Immature natural killer cell (primary cell): ENCODE measurements around the gene PCK2. TPM values are rescaled to one million over a fixed set of nuclear protein-coding genes. Genes with fewer than 3 reads are reported as not detected.
"Not testable (repeated sequence)": the region's sequence is repeated elsewhere in the genome, so short reads cannot be mapped to it uniquely, and the experiment has no call there.

Experiments
- DNase-seq, 3 donors: peaks; one replicate each; pipeline ENCODE4 v3.0.0; 2022; ENCODE audit warnings: mixed read lengths in 1 of 3
- H3K27ac Mint-ChIP-seq, 6 donors: one replicate each; pipeline ENCODE4 v1.8.0; 2020; ENCODE audit warnings: mixed read lengths in 6 of 6, mild to moderate bottlenecking in 5 of 6, inconsistent platforms in 4 of 6, moderate library complexity in 3 of 6
- H3K27me3 Mint-ChIP-seq, 3 donors: one replicate each; pipeline ENCODE4 v1.8.0; 2020 to 2021; ENCODE audit warnings: low read depth in 3 of 3, mild to moderate bottlenecking in 3 of 3, mixed read lengths in 3 of 3, moderate library complexity in 3 of 3, inconsistent platforms in 1 of 3
- H3K36me3 Mint-ChIP-seq, 3 donors: one replicate each; pipeline ENCODE4 v1.8.0; 2020; ENCODE audit warnings: mixed read lengths in 3 of 3, inconsistent platforms in 2 of 3, mild to moderate bottlenecking in 2 of 3
- H3K4me1 Mint-ChIP-seq, 2 donors: one replicate each; pipeline ENCODE4 v1.8.0; 2020; ENCODE audit warnings: inconsistent platforms in 2 of 2, mild to moderate bottlenecking in 2 of 2, mixed read lengths in 2 of 2, moderate library complexity in 1 of 2
- H3K4me3 Mint-ChIP-seq, 5 donors: one replicate each; pipeline ENCODE4 v1.8.0; 2020; ENCODE audit warnings: mild to moderate bottlenecking in 5 of 5, mixed read lengths in 5 of 5, inconsistent platforms in 3 of 5, moderate library complexity in 3 of 5
- H3K9me3 Mint-ChIP-seq, 6 donors: one replicate each; pipeline ENCODE4 v1.8.0; 2020; ENCODE audit warnings: mild to moderate bottlenecking in 6 of 6, mixed read lengths in 6 of 6, inconsistent platforms in 4 of 6, moderate library complexity in 3 of 6
- polyA plus RNA-seq, 3 donors: library from polyadenylated mRNA; unstranded; fragments of 300-500 nt; fragmentation: Illumina TruSeq; gene quantifications; one replicate each; pipeline ENCODE4 v1.2.3, GENCODE V29; 2021

Gene PCK2
- polyA plus RNA-seq: 10 to 100 TPM in 2 of 3 donors, 1 to 10 TPM in 1; 8.2 to 13.3 (median 12.0) TPM

GRCh38 chr14:24093901-24094840 lies at the start of gene PCK2:
TSS of gene PCK2 (plus strand) at chr14:24094311. CDS start at chr14:24094406, 95 bp downstream.
- Mint-ChIP-seq H3K36me3 (no peaks in the 10 kb centered on the region), H3K9me3 (no peaks in the 10 kb centered on the region), H3K4me3 (peak within 1 kb of the TSS; percentile 95 to 98 (median 97)), H3K27me3 (peaks cover 2 to 7% (median 3%) of the 10 kb centered on the region in 3 donors), H3K27ac (peak within 1 kb of the TSS; percentile 85 to 98 (median 94)), H3K4me1 (peaks cover 15 to 24% of the 10 kb centered on the region in 2 donors)
- DNase-seq: peak; percentile 61 to 67 (median 67)

DNA sequence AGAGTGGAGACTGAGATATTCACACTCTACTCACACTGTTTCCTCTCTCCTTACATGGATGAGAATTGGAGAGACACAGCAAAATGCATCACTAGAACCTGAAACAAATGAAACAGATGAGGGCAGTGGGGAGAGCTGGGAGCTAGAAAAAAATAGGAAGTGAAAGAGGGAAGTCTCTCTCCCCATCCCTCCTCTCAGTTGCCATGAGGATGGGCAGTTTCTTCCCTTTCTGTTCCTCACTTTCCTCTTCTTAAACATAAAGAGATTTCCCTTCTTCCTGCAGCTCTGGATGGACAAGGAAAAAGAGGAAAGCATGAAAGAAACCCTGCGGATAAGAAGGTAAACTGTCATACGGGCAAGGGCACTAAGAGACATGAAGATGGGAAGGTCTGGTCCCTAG lies 45.1 kb upstream of the PCK2 start:
- H3K9me3 Mint-ChIP-seq, DNase-seq, H3K27ac Mint-ChIP-seq, H3K36me3 Mint-ChIP-seq: not testable (repeated sequence)
- Mint-ChIP-seq H3K27me3 (peaks cover 0 to 13% (median 8%) of the 10 kb centered on the region in 3 donors), H3K4me3 (peak overlapping the region in 2 of 5 donors; percentile 28 to 51), H3K4me1 (peaks cover 21 to 23% of the 10 kb centered on the region in 2 donors)

- H3K36me3 Mint-ChIP-seq, DNase-seq, H3K27me3 Mint-ChIP-seq, H3K9me3 Mint-ChIP-seq: not testable (repeated sequence)
- peaks cover 23 to 24% of the 10 kb centered on the region in 2 donors for H3K4me1 Mint-ChIP-seq
- peak overlapping the region in 1 of 6 donors; percentile 74 for H3K27ac Mint-ChIP-seq
- peak overlapping the region; percentile 79 to 91 (median 90) for H3K4me3 Mint-ChIP-seq
Observed at GRCh38 chr14:24050753-24051152, 43.4 kb upstream of the PCK2 start.

- peaks cover 23 to 24% of the 10 kb centered on the region in 2 donors for H3K4me1 Mint-ChIP-seq
- no peak for DNase-seq
- H3K9me3 Mint-ChIP-seq: no peaks in the 10 kb centered on the region
- no peaks in the 10 kb centered on the region for H3K36me3 Mint-ChIP-seq
- peak overlapping the region; percentile 79 to 91 (median 90) for H3K4me3 Mint-ChIP-seq
- peak overlapping the region in 4 of 6 donors; percentile 18 to 74 (median 68) for H3K27ac Mint-ChIP-seq
- peaks cover 1 to 9% (median 7%) of the 10 kb centered on the region in 3 donors for H3K27me3 Mint-ChIP-seq
Observed at GRCh38 chr14:24051176-24051788, 42.8 kb upstream of the PCK2 start.

DNA sequence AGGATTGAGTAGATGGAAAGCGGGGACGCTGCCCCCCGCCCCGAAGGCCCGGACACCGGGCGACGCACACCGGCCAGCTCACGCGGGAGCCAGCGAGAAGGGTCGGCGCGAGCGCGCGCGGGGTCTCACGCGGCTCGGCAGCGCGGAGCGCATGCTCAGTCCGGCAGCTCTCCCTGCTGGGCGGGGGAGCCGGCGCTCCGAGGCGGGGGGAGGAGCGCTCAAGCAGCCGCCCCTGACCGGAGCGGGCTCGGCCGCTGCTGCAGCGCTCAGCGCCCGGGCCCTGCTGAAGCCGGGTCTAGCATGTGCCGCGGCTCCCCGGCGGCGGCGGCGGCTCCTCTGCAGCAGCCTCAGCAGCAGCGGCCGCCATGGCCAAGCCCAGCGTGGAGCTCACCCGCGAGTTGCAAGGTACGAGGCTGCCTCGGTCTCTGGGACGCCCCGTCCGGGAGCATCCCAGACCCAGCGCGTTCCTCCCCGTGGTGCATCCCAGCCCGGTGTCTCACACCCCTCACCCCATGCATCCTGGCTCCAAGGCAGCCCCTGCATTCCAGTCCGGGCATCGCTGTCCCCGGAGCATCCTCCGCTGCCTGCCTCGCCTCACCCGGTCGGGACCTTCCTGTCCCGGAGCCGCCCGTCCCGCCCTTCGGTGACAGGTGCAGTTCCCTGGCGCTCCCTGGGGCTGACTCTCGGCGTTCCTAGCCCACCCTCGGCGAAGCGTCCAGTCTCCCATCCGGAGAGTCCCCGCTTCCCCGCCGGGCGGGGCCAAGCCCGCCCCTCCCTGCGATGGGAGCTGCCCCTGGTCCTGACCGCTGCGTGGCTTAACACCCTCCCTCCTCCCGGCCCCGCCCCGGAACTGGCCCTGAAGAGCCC lies 42.1 kb upstream of the PCK2 start, which contains the start of gene CARMIL3:
Gene CARMIL3 (plus strand): TSS at position 221 of the 867 bp plus-strand sequence. CDS start 145 bp downstream, at position 366.
- Mint-ChIP-seq H3K27me3 (peaks cover 1 to 9% (median 7%) of the 10 kb centered on the region in 3 donors), H3K4me1 (peaks cover 24 to 25% of the 10 kb centered on the region in 2 donors), H3K4me3 (peak within 1 kb of the TSS; percentile 83 to 91 (median 90)), H3K36me3 (no peaks in the 10 kb centered on the region), H3K27ac (peak within 1 kb of the TSS; percentile 18 to 89 (median 78)), H3K9me3 (no peaks in the 10 kb centered on the region)
- peak; percentile 68 to 75 (median 74) for DNase-seq

- H3K4me3 Mint-ChIP-seq: peak overlapping the region; percentile 76 to 89 (median 85)
- H3K27ac Mint-ChIP-seq: peak overlapping the region in 5 of 6 donors; percentile 55 to 89 (median 81)
- DNase-seq: peak; percentile 58 to 63 (median 59)
- no peaks in the 10 kb centered on the region for H3K9me3 Mint-ChIP-seq
- H3K27me3 Mint-ChIP-seq: peaks cover 1 to 9% (median 7%) of the 10 kb centered on the region in 3 donors
- peaks cover 24 to 25% of the 10 kb centered on the region in 2 donors for H3K4me1 Mint-ChIP-seq
- H3K36me3 Mint-ChIP-seq: no peaks in the 10 kb centered on the region
Observed at GRCh38 chr14:24052656-24053547, 41.2 kb upstream of the PCK2 start.

DNA sequence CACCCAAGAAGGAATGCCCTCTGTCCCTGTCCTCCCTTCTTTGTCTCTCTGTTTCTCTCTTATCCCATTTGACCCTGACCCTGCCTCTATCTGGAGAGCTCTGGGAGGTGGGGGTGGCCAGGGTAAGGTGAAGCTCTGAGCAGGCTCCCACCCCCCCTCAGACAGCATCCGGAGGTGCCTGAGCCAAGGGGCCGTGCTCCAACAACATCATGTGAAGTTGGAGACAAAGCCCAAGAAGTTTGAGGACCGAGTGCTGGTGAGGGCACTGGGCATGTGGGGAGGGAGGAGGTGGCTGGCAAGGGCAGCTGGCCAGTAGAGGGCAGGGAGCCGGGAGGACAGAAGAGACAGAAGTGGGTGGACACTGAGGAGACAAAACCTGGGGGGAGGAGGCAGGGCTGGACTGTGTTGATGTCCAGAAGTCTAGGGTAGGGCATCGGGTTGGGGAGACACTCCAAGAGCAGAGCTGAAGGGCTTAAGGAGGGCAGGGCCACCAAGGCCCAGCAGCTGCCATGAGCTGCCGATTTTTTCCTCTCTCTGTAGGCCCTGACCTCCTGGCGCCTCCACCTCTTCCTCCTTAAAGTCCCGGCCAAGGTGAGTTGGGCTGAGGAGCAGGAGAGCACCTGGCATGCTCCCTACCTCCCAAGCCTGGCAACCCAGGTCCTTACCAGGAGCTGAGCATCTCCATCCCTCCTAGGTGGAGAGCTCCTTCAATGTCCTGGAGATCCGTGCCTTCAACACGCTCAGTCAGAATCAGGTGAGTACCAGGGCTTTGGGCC lies 40.4 kb upstream of the PCK2 start:
- no peak for DNase-seq
- Mint-ChIP-seq H3K4me1 (peaks cover 25 to 31% of the 10 kb centered on the region in 2 donors), H3K9me3 (no peaks in the 10 kb centered on the region), H3K36me3 (peaks cover 0 to 4% (median 0%) of the 10 kb centered on the region in 3 donors), H3K4me3 (peak overlapping the region; percentile 76 to 89 (median 85)), H3K27me3 (peaks cover 1 to 8% (median 5%) of the 10 kb centered on the region in 3 donors), H3K27ac (peak overlapping the region in 4 of 6 donors; percentile 76 to 89 (median 81))

DNA sequence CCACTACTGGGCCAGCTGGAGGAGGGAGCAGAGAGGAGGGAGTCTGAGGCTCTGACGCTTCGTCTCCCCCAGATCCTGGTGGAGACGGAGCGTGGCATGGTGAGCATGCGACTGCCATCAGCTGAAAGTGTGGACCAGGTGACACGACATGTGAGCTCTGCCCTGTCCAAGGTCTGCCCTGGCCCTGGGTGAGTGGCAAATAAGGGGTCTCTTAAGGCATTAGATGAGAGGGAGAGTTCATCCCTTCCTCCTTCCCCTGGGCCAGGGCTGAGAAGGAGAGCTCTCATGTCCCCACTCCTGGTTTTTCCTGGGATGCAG lies 39.8 kb upstream of the PCK2 start:
- H3K27ac Mint-ChIP-seq: peak overlapping the region in 1 of 6 donors; percentile 76
- H3K36me3 Mint-ChIP-seq: peaks cover 0 to 4% (median 0%) of the 10 kb centered on the region in 3 donors
- no peaks in the 10 kb centered on the region for H3K9me3 Mint-ChIP-seq
- H3K4me3 Mint-ChIP-seq: peak overlapping the region in 1 of 5 donors; percentile 83
- peaks cover 25 to 31% of the 10 kb centered on the region in 2 donors for H3K4me1 Mint-ChIP-seq
- no peak for DNase-seq
- H3K27me3 Mint-ChIP-seq: peaks cover 1 to 8% (median 5%) of the 10 kb centered on the region in 3 donors

DNA sequence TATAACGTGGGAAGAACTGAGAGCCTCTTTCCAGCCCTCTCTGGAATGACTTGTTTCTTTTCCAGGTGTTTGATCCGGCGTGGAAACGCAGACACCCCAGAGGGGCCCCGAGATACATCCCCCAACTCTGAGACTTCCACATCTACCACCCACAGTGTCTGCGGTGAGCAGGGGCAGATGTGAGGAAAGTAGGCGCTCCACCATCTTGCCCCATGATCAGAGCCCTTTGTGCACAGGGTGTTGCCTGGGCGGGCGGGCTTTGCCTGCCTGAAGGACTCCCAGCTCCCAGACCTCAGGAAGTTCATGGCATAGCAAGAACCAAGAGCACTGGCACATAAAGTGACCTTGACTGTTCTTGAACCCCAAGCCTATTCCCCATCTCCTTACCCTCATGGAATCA lies 39.5 kb upstream of the PCK2 start:
- peaks cover 25 to 31% of the 10 kb centered on the region in 2 donors for H3K4me1 Mint-ChIP-seq
- no peak for DNase-seq
- no peaks in the 10 kb centered on the region for H3K9me3 Mint-ChIP-seq
- peaks cover 1 to 8% (median 5%) of the 10 kb centered on the region in 3 donors for H3K27me3 Mint-ChIP-seq
- peak overlapping the region in 3 of 5 donors; percentile 21 to 54 (median 30) for H3K4me3 Mint-ChIP-seq
- peaks cover 0 to 4% (median 0%) of the 10 kb centered on the region in 3 donors for H3K36me3 Mint-ChIP-seq
- H3K27ac Mint-ChIP-seq: peak overlapping the region in 3 of 6 donors; percentile 14 to 76 (median 67)

DNA sequence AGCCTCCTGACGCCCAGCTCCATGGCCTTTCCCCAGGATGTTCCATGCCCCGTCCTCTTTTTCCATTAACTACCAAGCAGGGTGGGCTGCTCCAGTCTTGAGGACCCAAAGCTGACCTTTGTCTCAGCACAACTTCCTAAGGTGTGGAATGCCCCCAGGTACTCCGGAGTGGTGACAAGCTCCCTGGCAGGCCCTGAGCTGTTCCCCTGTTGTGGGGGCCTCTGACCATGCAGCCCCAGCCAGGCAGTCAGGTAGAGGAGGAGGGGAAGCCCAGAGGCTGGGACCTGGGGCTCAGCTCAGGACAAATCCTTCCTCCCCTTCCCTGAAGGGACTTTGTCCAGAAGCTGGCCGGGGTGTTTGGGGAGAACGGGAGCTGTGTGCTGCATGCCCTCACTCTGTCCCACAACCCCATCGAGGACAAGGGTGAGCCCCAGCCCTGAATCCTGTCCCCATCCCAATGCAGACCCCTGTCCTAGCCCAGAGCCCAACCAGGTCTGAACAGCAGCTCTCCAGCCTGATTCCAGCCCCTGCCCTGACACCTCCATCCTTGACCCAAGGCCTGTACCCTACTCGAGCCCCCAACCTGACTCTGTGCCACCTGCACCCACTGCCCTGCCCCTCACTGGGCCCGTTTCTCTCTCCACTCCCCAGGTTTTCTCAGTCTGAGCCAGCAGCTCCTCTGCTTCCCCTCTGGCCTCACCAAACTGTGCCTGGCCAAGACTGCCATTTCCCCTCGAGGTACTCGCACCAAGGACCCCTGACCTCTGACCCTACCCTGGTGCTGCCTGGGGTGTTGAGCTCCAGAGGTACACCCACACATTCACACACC lies 37.9 kb upstream of the PCK2 start:
- no peak for DNase-seq
- Mint-ChIP-seq H3K4me1 (peaks cover 22 to 26% of the 10 kb centered on the region in 2 donors), H3K36me3 (peaks cover 0 to 4% (median 0%) of the 10 kb centered on the region in 3 donors), H3K9me3 (no peaks in the 10 kb centered on the region), H3K27ac (peak overlapping the region in 1 of 6 donors; percentile 35), H3K4me3 (no peak overlapping the region), H3K27me3 (peaks cover 1 to 6% (median 2%) of the 10 kb centered on the region in 3 donors)

DNA sequence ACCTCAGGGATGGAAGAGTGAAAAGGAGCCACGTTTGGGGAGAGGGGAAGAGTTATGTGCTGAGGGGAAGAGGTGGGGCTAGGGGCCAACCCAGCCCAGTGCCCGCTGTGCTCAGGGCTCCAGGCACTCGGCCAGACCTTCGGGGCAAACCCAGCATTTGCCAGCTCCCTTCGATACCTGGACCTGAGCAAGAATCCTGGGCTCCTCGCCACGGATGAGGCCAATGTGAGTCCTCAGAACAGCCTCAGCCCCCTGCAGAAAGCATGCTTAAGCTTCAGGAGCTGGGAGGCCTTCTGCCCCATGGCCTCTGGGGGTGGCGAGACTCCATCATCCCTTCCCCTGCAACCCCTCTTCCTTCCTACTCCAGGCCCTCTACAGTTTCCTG lies 37.3 kb upstream of the PCK2 start:
- Mint-ChIP-seq H3K9me3 (no peaks in the 10 kb centered on the region), H3K27ac (peak overlapping the region in 1 of 6 donors; percentile 36), H3K4me1 (peaks cover 20 to 24% of the 10 kb centered on the region in 2 donors)

More for the DNA sequence above, 37.3 kb upstream of the PCK2 start:
- DNase-seq: no peak
- H3K36me3 Mint-ChIP-seq: peaks cover 0 to 7% (median 0%) of the 10 kb centered on the region in 3 donors
- H3K27me3 Mint-ChIP-seq: peaks cover 1 to 3% (median 3%) of the 10 kb centered on the region in 3 donors
- H3K4me3 Mint-ChIP-seq: no peak overlapping the region
